ENCODE data around the gene STAC3. TPM values are rescaled to one million over a fixed set of nuclear protein-coding genes. Genes with fewer than 3 reads are reported as not detected.
"Not testable (repeated sequence)": the region's sequence is repeated elsewhere in the genome, so short reads cannot be mapped to it uniquely, and the experiment has no call there.

The STAC3 gene
- under 1 TPM in 4 of 6 donors, not detected in 2; 0.32 to 0.43 (median 0.38) TPM for polyA plus RNA-seq (ENCODE audit: low read depth in 6 of 6)

GRCh38 chr12:57250956-57251355 lies at the start of gene STAC3:
Gene STAC3 (minus strand): TSS chr12:57251187. CDS start chr12:57249636, 1,551 bp downstream.
- no peak for ATAC-seq (ENCODE audit: low read depth in 2 of 2)
- H3K4me1 Mint-ChIP-seq, result peaks cover 6 to 9% (median 7%) of the 10 kb centered on the region in 3 donors
- H3K9me3 Mint-ChIP-seq, result no peaks in the 10 kb centered on the region
- H3K36me3 Mint-ChIP-seq, result peaks cover 4 to 8% of the 10 kb centered on the region in 2 donors
- H3K4me3 Mint-ChIP-seq, result no peak within 1 kb of the TSS
- DNase-seq, result no peak
- peak within 1 kb of the TSS in 2 of 6 donors; percentile 7 to 25 for H3K27ac Mint-ChIP-seq
- H3K27me3 Mint-ChIP-seq, result peaks cover 0 to 7% (median 0%) of the 10 kb centered on the region in 3 donors

DNA sequence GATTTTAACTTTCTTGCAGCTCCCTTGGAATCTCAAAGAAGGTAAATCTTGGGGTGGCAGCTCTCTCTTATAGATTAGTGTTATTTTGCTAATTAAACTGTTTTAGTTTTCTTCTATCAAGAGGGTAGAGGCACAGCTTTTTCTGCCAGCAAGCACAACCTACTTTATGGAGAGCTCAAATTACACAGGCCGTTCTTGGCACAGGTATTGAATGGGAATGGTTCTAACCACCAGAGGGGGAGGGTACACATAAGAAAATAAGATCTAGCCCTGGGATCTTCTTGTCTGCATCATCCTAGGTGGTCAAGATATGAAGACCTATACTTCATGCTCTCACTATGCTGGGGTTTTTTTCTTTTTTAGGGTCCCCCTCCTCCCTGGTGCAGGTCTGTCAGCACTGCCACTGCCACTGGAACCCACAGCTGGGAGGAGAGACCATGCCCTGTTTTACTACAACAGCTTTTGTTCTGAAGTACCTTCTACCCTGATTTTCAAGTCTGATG lies 48.6 kb upstream of the STAC3 start:
- Mint-ChIP-seq H3K27ac (no peak overlapping the region), H3K36me3 (peaks cover 50 to 53% of the 10 kb centered on the region in 2 donors), H3K4me3 (no peak overlapping the region), H3K27me3 (no peaks in the 10 kb centered on the region), H3K4me1 (peaks cover 0 to 8% (median 0%) of the 10 kb centered on the region in 3 donors), H3K9me3 (no peaks in the 10 kb centered on the region)
- no peak for DNase-seq
- no peak for ATAC-seq (ENCODE audit: low read depth in 2 of 2)

- H3K9me3 Mint-ChIP-seq, result no peaks in the 10 kb centered on the region
- H3K27ac Mint-ChIP-seq, result peak overlapping the region in 1 of 6 donors; percentile 45
- DNase-seq (no peak), ATAC-seq (ENCODE audit: low read depth in 2 of 2) (no peak)
- H3K4me3 Mint-ChIP-seq, result no peak overlapping the region
- no peaks in the 10 kb centered on the region for H3K27me3 Mint-ChIP-seq
- H3K4me1 Mint-ChIP-seq, result peaks cover 0 to 7% (median 5%) of the 10 kb centered on the region in 3 donors
- peaks cover 32 to 56% of the 10 kb centered on the region in 2 donors for H3K36me3 Mint-ChIP-seq
Measured at GRCh38 chr12:57296291-57296690, 45.3 kb upstream of the STAC3 start.

DNA sequence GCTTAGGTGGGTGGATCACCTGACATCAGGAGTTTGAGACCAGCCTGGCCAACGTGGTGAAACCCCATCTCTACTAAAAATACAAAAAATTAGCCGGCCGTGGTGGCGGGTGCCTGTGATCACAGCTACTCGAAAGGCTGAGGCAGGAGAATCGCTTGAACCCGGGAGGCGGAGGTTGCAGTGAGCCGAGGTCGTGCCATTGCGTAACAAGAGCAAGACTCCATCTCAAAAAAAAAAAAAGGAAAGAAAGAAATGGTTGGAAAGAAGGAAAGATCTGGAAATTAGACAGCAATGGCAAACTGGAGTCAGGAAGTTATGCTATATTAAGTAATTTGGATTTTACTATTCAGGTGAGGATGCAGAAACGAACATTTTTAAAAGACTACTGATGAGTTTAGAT lies 31.1 kb upstream of the STAC3 start:
- Mint-ChIP-seq H3K27ac (peak overlapping the region in 2 of 6 donors; percentile 34 to 67), H3K36me3 (peaks cover 14 to 51% of the 10 kb centered on the region in 2 donors)

GRCh38 chr12:57280211-57281062 lies 29.4 kb upstream of the STAC3 start:
- H3K27ac Mint-ChIP-seq, result peak overlapping the region; percentile 85 to 95 (median 92)
- peak; percentile 59 for DNase-seq
- H3K36me3 Mint-ChIP-seq, result peaks cover 14 to 42% of the 10 kb centered on the region in 2 donors
- H3K4me1 Mint-ChIP-seq, result peaks cover 15 to 35% (median 19%) of the 10 kb centered on the region in 3 donors
- peak overlapping the region in 5 of 8 donors; percentile 33 to 66 (median 59) for H3K4me3 Mint-ChIP-seq
- H3K27me3 Mint-ChIP-seq, result no peaks in the 10 kb centered on the region
- peak; percentile 98 to 99 for ATAC-seq (ENCODE audit: low read depth in 2 of 2)
- H3K9me3 Mint-ChIP-seq, result no peaks in the 10 kb centered on the region

More for the DNA sequence above, 31.1 kb upstream of the STAC3 start:
- DNase-seq; H3K9me3 Mint-ChIP-seq; H3K4me3 Mint-ChIP-seq; H3K27me3 Mint-ChIP-seq; ATAC-seq (ENCODE audit: low read depth in 2 of 2): not testable (repeated sequence)
- H3K4me1 Mint-ChIP-seq, result peaks cover 19 to 40% (median 23%) of the 10 kb centered on the region in 3 donors

GRCh38 chr12:57278465-57279381 lies 27.7 kb upstream of the STAC3 start:
- peak overlapping the region; percentile 26 to 95 (median 62) for H3K27ac Mint-ChIP-seq
- no peak for DNase-seq
- peak overlapping the region in 1 of 8 donors; percentile 7 for H3K4me3 Mint-ChIP-seq
- ATAC-seq (ENCODE audit: low read depth in 2 of 2), result no peak
- no peaks in the 10 kb centered on the region for H3K9me3 Mint-ChIP-seq
- peaks cover 18 to 33% (median 19%) of the 10 kb centered on the region in 3 donors for H3K4me1 Mint-ChIP-seq
- H3K27me3 Mint-ChIP-seq, result no peaks in the 10 kb centered on the region
- H3K36me3 Mint-ChIP-seq, result peaks cover 20 to 36% of the 10 kb centered on the region in 2 donors

GRCh38 chr12:57276935-57277563 lies 26.1 kb upstream of the STAC3 start:
- Mint-ChIP-seq H3K27me3 (no peaks in the 10 kb centered on the region), H3K9me3 (no peaks in the 10 kb centered on the region), H3K4me3 (no peak overlapping the region), H3K27ac (peak overlapping the region in 3 of 6 donors; percentile 55 to 91 (median 70)), H3K4me1 (peaks cover 18 to 27% (median 19%) of the 10 kb centered on the region in 3 donors), H3K36me3 (peaks cover 20 to 32% of the 10 kb centered on the region in 2 donors)
- no peak for DNase-seq
- ATAC-seq (ENCODE audit: low read depth in 2 of 2), result no peak

GRCh38 chr12:57276233-57276632 lies 25.2 kb upstream of the STAC3 start:
- peaks cover 24 to 31% of the 10 kb centered on the region in 2 donors for H3K36me3 Mint-ChIP-seq
- H3K4me1 Mint-ChIP-seq, result peaks cover 15 to 24% (median 18%) of the 10 kb centered on the region in 3 donors
- H3K27me3 Mint-ChIP-seq; H3K9me3 Mint-ChIP-seq; ATAC-seq (ENCODE audit: low read depth in 2 of 2); H3K4me3 Mint-ChIP-seq; DNase-seq: not testable (repeated sequence)
- H3K27ac Mint-ChIP-seq, result peak overlapping the region in 1 of 6 donors; percentile 38

- Mint-ChIP-seq H3K36me3 (peaks cover 25 to 43% of the 10 kb centered on the region in 2 donors), H3K4me1 (peaks cover 0 to 5% (median 3%) of the 10 kb centered on the region in 3 donors), H3K4me3 (no peak overlapping the region), H3K27ac (no peak overlapping the region), H3K9me3 (no peaks in the 10 kb centered on the region), H3K27me3 (no peaks in the 10 kb centered on the region)
- DNase-seq (no peak), ATAC-seq (ENCODE audit: low read depth in 2 of 2) (no peak)
Measured at GRCh38 chr12:57273516-57273915, 22.5 kb upstream of the STAC3 start.

- no peak for ATAC-seq (ENCODE audit: low read depth in 2 of 2)
Measured at GRCh38 chr12:57272337-57273151, 21.6 kb upstream of the STAC3 start.

GRCh38 chr12:57270966-57271470 lies 20.0 kb upstream of the STAC3 start:
- H3K36me3 Mint-ChIP-seq, result peaks cover 20 to 44% of the 10 kb centered on the region in 2 donors
- DNase-seq, result no peak
- H3K4me1 Mint-ChIP-seq, result peaks cover 0 to 5% (median 0%) of the 10 kb centered on the region in 3 donors
- ATAC-seq (ENCODE audit: low read depth in 2 of 2), result no peak
- peak overlapping the region in 4 of 6 donors; percentile 35 to 79 (median 50) for H3K27ac Mint-ChIP-seq
- no peaks in the 10 kb centered on the region for H3K27me3 Mint-ChIP-seq
- H3K9me3 Mint-ChIP-seq, result no peaks in the 10 kb centered on the region
- H3K4me3 Mint-ChIP-seq, result no peak overlapping the region

More at GRCh38 chr12:57272337-57273151, 21.6 kb upstream of the STAC3 start:
- Mint-ChIP-seq H3K4me1 (peaks cover 0 to 5% (median 0%) of the 10 kb centered on the region in 3 donors), H3K9me3 (no peaks in the 10 kb centered on the region), H3K4me3 (no peak overlapping the region), H3K27ac (no peak overlapping the region), H3K27me3 (no peaks in the 10 kb centered on the region), H3K36me3 (peaks cover 16 to 38% of the 10 kb centered on the region in 2 donors)
- DNase-seq, result no peak

GRCh38 chr12:57268264-57268663 lies 17.3 kb upstream of the STAC3 start:
- ATAC-seq (ENCODE audit: low read depth in 2 of 2) (no peak), DNase-seq (no peak)
- peaks cover 4 to 6% (median 6%) of the 10 kb centered on the region in 3 donors for H3K4me1 Mint-ChIP-seq
- no peak overlapping the region for H3K4me3 Mint-ChIP-seq
- no peaks in the 10 kb centered on the region for H3K27me3 Mint-ChIP-seq
- peaks cover 23 to 44% of the 10 kb centered on the region in 2 donors for H3K36me3 Mint-ChIP-seq
- no peaks in the 10 kb centered on the region for H3K9me3 Mint-ChIP-seq
- peak overlapping the region in 2 of 6 donors; percentile 28 to 43 for H3K27ac Mint-ChIP-seq
